DND-41 (cell line): ENCODE measurements around the gene NCAPD3.

Experiments used
- ATAC-seq: fragments of 200-7000 bp; cut with Tn5 transposase; 3 replicates; pipeline ENCODE4 v1.9.1; 2021; ENCODE audit warnings: low read depth; ENCODE audit not compliant: insufficient read depth
- DNase-seq: peaks from one replicate; pipeline ENCODE4 v3.0.0-alpha.2; 2020
- H2AFZ ChIP-seq: 2 replicates; pipeline ENCODE4 v1.6.0; 2012; ENCODE audit warnings: low read depth, low read length
- H3K27ac ChIP-seq: 2 replicates; pipeline ENCODE4 v1.5.1; 2012; ENCODE audit warnings: low read length, inconsistent platforms
- H3K27me3 ChIP-seq: fragments of 200-600 bp; sonication (generic); 2 replicates; pipeline ENCODE4 v1.6.0; 2012; ENCODE audit warnings: low read length, mild to moderate bottlenecking, inconsistent platforms; ENCODE audit not compliant: insufficient read depth, poor library complexity
- H3K36me3 ChIP-seq: 2 replicates; pipeline ENCODE4 v1.5.1; 2012; ENCODE audit warnings: low read length, inconsistent platforms; ENCODE audit not compliant: insufficient read depth
- H3K4me1 ChIP-seq: 2 replicates; pipeline ENCODE4 v1.5.1; 2012; ENCODE audit warnings: mild to moderate bottlenecking, low read length; ENCODE audit not compliant: insufficient read depth
- H3K4me2 ChIP-seq: 2 replicates; pipeline ENCODE4 v1.6.0; 2012; ENCODE audit warnings: mild to moderate bottlenecking, moderate library complexity, low read length, inconsistent platforms; ENCODE audit not compliant: insufficient read depth
- H3K4me3 ChIP-seq, 2 experiments: fragments of 200-600 bp in 1 of 2; shearing (Covaris generic) in 1 of 2; 2 replicates each; pipeline ENCODE4 v1.5.1; 2012 to 2016; ENCODE audit warnings: inconsistent platforms in 2 of 2, low read length in 2 of 2, mild to moderate bottlenecking in 2 of 2, low read depth in 1 of 2, moderate library complexity in 1 of 2
- H3K79me2 ChIP-seq: 2 replicates; pipeline ENCODE4 v1.6.0; 2012; ENCODE audit warnings: low read length, inconsistent platforms; ENCODE audit not compliant: insufficient read depth
- H3K9ac ChIP-seq: 2 replicates; pipeline ENCODE4 v1.6.0; 2012; ENCODE audit warnings: low read depth, mild to moderate bottlenecking, inconsistent platforms, low read length, moderate library complexity
- H3K9me3 ChIP-seq: 2 replicates; pipeline ENCODE4 v1.5.1; 2012; ENCODE audit warnings: low read length, moderate library complexity, mild to moderate bottlenecking, inconsistent platforms; ENCODE audit not compliant: insufficient read depth, severe bottlenecking
- H4K20me1 ChIP-seq: 2 replicates; pipeline ENCODE4 v1.6.0; 2012; ENCODE audit warnings: low read length; ENCODE audit not compliant: insufficient read depth
- EZH2 ChIP-seq: IDR thresholded peaks from 3 replicates; pipeline ENCODE4 v1.6.1; 2012; ENCODE audit warnings: borderline replicate concordance, low read depth, mild to moderate bottlenecking, moderate library complexity, low read length, inconsistent platforms; ENCODE audit not compliant: severe bottlenecking
- TF ChIP-seq, protein P1 (sequence below): IDR thresholded peaks from 2 replicates; pipeline ENCODE4 v1.5.1; 2012; ENCODE audit warnings: borderline replicate concordance, low read length, moderate library complexity, mild to moderate bottlenecking; ENCODE audit not compliant: poor library complexity, severe bottlenecking; ENCODE audit errors: extremely low read depth

The NCAPD3 gene

DNA sequence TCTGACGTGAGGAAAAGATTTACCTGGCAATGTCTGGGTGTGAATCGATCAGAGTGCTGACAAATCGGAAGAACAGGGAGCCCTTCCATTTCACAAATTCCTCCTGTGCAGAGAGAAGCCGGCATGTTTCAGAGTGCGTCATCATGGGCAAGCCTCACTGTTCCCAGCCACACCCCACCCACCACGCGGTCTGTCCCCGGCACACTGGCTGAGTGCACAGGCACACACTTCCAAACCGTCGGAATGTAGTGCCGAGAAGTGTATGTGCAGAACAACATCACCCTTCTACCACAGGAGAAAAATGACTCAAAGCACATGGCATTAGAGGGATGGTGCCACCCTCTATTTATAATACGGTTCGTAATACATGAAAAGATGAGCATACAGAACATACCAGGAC is 47.5 kb downstream of the NCAPD3 start:
- Histone ChIP-seq H3K36me3 (peaks cover 99% of the 10 kb centered on the region), H3K79me2 (peaks cover 3% of the 10 kb centered on the region; the same call in 1 of the 2 replicates), H3K9ac (no peak overlapping the region), H3K9me3 (no peaks in the 10 kb centered on the region), H3K4me2 (no peak overlapping the region), H3K27ac (no peak overlapping the region), H2AFZ (no peak overlapping the region), H4K20me1 (peaks cover 14% of the 10 kb centered on the region), H3K27me3 (no peaks in the 10 kb centered on the region), H3K4me3 (no peak overlapping the region), H3K4me1 (no peaks in the 10 kb centered on the region)
- DNase-seq (no peak), ATAC-seq (no peak)
- no peak for TF ChIP-seq EZH2
- TF ChIP-seq, protein P1, sequence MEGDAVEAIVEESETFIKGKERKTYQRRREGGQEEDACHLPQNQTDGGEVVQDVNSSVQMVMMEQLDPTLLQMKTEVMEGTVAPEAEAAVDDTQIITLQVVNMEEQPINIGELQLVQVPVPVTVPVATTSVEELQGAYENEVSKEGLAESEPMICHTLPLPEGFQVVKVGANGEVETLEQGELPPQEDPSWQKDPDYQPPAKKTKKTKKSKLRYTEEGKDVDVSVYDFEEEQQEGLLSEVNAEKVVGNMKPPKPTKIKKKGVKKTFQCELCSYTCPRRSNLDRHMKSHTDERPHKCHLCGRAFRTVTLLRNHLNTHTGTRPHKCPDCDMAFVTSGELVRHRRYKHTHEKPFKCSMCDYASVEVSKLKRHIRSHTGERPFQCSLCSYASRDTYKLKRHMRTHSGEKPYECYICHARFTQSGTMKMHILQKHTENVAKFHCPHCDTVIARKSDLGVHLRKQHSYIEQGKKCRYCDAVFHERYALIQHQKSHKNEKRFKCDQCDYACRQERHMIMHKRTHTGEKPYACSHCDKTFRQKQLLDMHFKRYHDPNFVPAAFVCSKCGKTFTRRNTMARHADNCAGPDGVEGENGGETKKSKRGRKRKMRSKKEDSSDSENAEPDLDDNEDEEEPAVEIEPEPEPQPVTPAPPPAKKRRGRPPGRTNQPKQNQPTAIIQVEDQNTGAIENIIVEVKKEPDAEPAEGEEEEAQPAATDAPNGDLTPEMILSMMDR: no peak

DNA sequence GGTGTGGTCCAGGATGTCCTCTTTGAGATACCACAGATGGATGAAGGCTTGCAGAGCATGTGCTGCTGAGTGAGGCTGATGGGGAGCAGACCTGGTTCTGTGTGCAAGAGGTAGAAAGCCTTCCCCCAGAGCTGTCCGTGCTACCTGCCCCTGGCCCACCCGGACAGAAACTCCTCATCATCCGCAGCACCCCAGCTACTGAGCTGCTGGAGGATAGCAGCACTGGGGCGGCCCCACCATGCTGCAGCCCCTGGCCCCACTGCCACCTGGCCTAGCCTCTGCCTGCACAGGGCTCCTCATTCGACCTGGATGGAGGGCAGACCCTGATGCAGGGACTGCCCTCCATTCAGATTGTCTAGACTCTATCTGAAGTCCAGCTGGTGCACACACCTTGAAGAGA is 50.5 kb downstream of the NCAPD3 start:
- Histone ChIP-seq H3K27me3 (no peaks in the 10 kb centered on the region), H3K79me2 (peaks cover 3% of the 10 kb centered on the region; the same call in 1 of the 2 replicates), H3K4me3 (no peak overlapping the region), H3K9ac (no peak overlapping the region), H3K36me3 (peaks cover 100% of the 10 kb centered on the region), H3K4me1 (no peaks in the 10 kb centered on the region), H3K9me3 (no peaks in the 10 kb centered on the region), H3K27ac (no peak overlapping the region), H2AFZ (no peak overlapping the region), H3K4me2 (no peak overlapping the region), H4K20me1 (peaks cover 19% of the 10 kb centered on the region)
- ATAC-seq (no peak), DNase-seq (no peak)
- TF ChIP-seq, protein P1: no peak
- no peak for TF ChIP-seq EZH2

DNA sequence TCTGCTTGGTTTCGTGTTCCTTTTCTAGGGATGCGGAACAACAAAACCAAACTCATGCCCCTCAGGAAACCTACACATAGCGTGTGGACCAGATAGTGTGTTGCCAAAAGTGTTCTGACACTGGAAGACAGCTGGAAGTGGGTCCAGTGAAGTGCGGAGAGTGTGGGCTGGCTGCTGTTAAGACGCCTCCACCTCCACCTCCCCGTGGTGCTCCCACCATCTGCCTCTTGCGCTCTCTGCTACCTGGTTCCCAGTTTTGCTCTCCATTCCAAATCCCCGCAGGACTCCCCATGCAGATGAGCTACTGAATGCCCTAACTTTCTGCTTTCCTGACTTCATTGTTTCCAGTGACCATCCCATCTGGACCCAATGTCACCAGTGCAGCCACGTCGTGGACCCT is 51.8 kb downstream of the NCAPD3 start:
- H3K27me3 ChIP-seq: no peaks in the 10 kb centered on the region
- no peak for ATAC-seq
- H3K4me1 ChIP-seq: no peaks in the 10 kb centered on the region
- no peak for DNase-seq
- H3K4me3 ChIP-seq: no peak overlapping the region
- H2AFZ ChIP-seq: no peak overlapping the region
- H3K79me2 ChIP-seq: peaks cover 3% of the 10 kb centered on the region; the same call in 1 of the 2 replicates
- no peak overlapping the region for H3K9ac ChIP-seq
- peaks cover 16% of the 10 kb centered on the region for H4K20me1 ChIP-seq
- H3K4me2 ChIP-seq: no peak overlapping the region
- no peak overlapping the region for H3K27ac ChIP-seq
- H3K9me3 ChIP-seq: no peaks in the 10 kb centered on the region
- no peak for TF ChIP-seq EZH2
- TF ChIP-seq, protein P1: no peak
- H3K36me3 ChIP-seq: peaks cover 98% of the 10 kb centered on the region

DNA sequence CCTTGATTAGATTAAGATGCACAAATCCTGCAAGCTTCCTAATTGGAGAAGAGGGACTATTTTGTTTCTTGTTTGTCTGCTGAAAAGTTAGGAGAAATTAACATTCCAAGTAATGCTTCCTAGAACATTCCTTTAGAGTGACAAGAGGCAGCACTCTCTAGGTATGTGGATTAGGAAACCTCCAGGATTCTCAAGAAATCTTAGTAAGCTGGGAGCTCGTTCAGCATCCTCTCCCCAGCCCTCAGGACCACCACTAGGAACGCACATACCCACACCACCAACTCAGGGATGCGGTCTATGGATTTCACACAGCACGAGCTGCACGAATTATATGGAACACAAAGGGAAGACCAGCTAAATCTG is 52.9 kb downstream of the NCAPD3 start:
- TF ChIP-seq EZH2: no peak
- TF ChIP-seq, protein P1: no peak
- Histone ChIP-seq H3K9ac (no peak overlapping the region), H3K36me3 (peaks cover 92% of the 10 kb centered on the region), H3K4me2 (no peak overlapping the region), H2AFZ (no peak overlapping the region), H3K79me2 (peaks cover 3% of the 10 kb centered on the region; the same call in 1 of the 2 replicates), H4K20me1 (peaks cover 16% of the 10 kb centered on the region), H3K4me3 (no peak overlapping the region), H3K27me3 (no peaks in the 10 kb centered on the region), H3K9me3 (no peaks in the 10 kb centered on the region), H3K4me1 (no peaks in the 10 kb centered on the region), H3K27ac (no peak overlapping the region)
- ATAC-seq: no peak
- DNase-seq: no peak
